LHCN-M2 (cell line): ENCODE data around the gene ZMIZ1. TPM values are rescaled to one million over a fixed set of nuclear protein-coding genes. Genes with fewer than 3 reads are reported as not detected.

ENCODE experiments used
- DNase-seq: peaks from one replicate; pipeline ENCODE4 v3.0.0-alpha.2; 2012; ENCODE audit warnings: low read depth
- total RNA-seq: library from RNA; depleted of rRNA; stranded (reverse); fragments of >200 nt; gene quantifications from 2 replicates; pipeline ENCODE4 v1.2.3, GENCODE V29; 2014

ZMIZ1 gene
- total RNA-seq, 1 experiment from 2014 or later: 12.5 TPM

GRCh38 chr10:79202188-79203013 is 133.6 kb downstream of the ZMIZ1 start:
- DNase-seq: no peak

- no peak for DNase-seq
Measured at GRCh38 chr10:79203014-79203644, 134.4 kb downstream of the ZMIZ1 start.

- no peak for DNase-seq
Measured at GRCh38 chr10:79203833-79204232, 135.1 kb downstream of the ZMIZ1 start.

GRCh38 chr10:79206300-79207095 is 137.7 kb downstream of the ZMIZ1 start:
- DNase-seq: no peak

- DNase-seq: no peak
Measured at GRCh38 chr10:79207096-79207357, 138.3 kb downstream of the ZMIZ1 start.

- no peak for DNase-seq
Measured at GRCh38 chr10:79207726-79208125, 139.0 kb downstream of the ZMIZ1 start.

GRCh38 chr10:79208251-79208983 is 139.7 kb downstream of the ZMIZ1 start:
- DNase-seq: no peak

GRCh38 chr10:79209340-79209739 is 140.6 kb downstream of the ZMIZ1 start:
- no peak for DNase-seq

- no peak for DNase-seq
Measured at GRCh38 chr10:79209831-79210230, 141.1 kb downstream of the ZMIZ1 start.

- DNase-seq: no peak
Measured at GRCh38 chr10:79210672-79211071, 141.9 kb downstream of the ZMIZ1 start.

- no peak for DNase-seq
Measured at GRCh38 chr10:79211616-79212015, 142.8 kb downstream of the ZMIZ1 start.

- DNase-seq: no peak
Measured at GRCh38 chr10:79215531-79215930, 146.8 kb downstream of the ZMIZ1 start.

- DNase-seq: no peak
Measured at GRCh38 chr10:79219322-79219957, 150.7 kb downstream of the ZMIZ1 start.

- no peak for DNase-seq
Measured at GRCh38 chr10:79220307-79220706, 151.5 kb downstream of the ZMIZ1 start.

- DNase-seq: no peak
Measured at GRCh38 chr10:79221110-79222051, 152.6 kb downstream of the ZMIZ1 start.

GRCh38 chr10:79222186-79222585 is 153.4 kb downstream of the ZMIZ1 start:
- DNase-seq: no peak

GRCh38 chr10:79223091-79224048 is 154.6 kb downstream of the ZMIZ1 start:
- DNase-seq: peak; percentile 18

- no peak for DNase-seq
Measured at GRCh38 chr10:79224263-79224949, 155.6 kb downstream of the ZMIZ1 start.
